ENCODE data around the gene CCNJL. TPM values are rescaled to one million over a fixed set of nuclear protein-coding genes. Genes with fewer than 3 reads are reported as not detected.

CCNJL gene
- total RNA-seq, 2 experiments from 2014 or later = not detected

DNA sequence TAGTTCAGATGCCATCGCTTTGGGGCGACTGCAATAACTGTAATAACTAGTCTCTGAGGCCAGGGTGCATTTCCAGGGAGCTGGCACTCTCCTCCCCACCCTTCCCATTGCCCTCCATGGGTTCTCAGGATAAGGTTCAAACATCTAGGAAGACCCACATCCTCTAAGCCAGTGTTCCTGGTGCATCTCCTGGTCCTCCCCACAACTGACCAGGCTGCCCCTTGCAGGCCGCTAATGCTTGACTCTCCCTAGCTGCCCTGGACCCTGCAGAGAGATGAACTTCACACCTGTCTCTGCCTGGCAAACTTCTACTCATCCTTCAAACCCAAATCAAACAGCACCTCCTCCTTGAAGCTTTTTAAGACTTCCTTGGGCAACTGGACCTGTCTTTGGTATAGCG, 15.9 kb downstream of the CCNJL start:
- POLR2A ChIA-PET = no interaction called here
- Histone ChIP-seq H3K36me3 (ENCODE audit: insufficient read depth, low read length) (no peaks in the 10 kb centered on the region), H3K4me3 (ENCODE audit: low read depth, low read length, poor library complexity, severe bottlenecking) (no peak overlapping the region), H3K4me1 (ENCODE audit: insufficient read depth, low read length, poor library complexity, severe bottlenecking) (no peaks in the 10 kb centered on the region), H3K4me2 (ENCODE audit: low read length) (no peak overlapping the region), H3K27ac (ENCODE audit: low read depth, low read length, poor library complexity, severe bottlenecking) (no peak overlapping the region), H2AFZ (ENCODE audit: low read length) (no peak overlapping the region), H4K20me1 (ENCODE audit: insufficient read depth, low read length) (no peaks in the 10 kb centered on the region), H3K9me3 (ENCODE audit: low read length) (no peaks in the 10 kb centered on the region), H3K9me2 (ENCODE audit: insufficient read depth, low read length) (no peaks in the 10 kb centered on the region), H3K79me2 (ENCODE audit: insufficient read depth, low read depth, low read length) (no peaks in the 10 kb centered on the region)
- CTCF ChIA-PET (ENCODE audit: unreplicated experiment) = no interaction called here
- intact Hi-C loops (cut with micrococcal nuclease; ENCODE audit: unreplicated experiment) = no loop called here
- DNase-seq (ENCODE audit: low spot score) = no peak
- no TSS peak for BruUV-seq (replicated peaks)
- TF ChIP-seq EZH2phosphoT487 (IDR thresholded peaks at IDR 0.05; ENCODE audit: borderline replicate concordance, low read depth, low read length) = no peak
- no peak for TF ChIP-seq CTCF (conservative IDR thresholded peaks at IDR 0.05; ENCODE audit: low read length)

- Histone ChIP-seq H3K4me2 (ENCODE audit: low read length) (no peak overlapping the region), H3K79me2 (ENCODE audit: insufficient read depth, low read depth, low read length) (no peaks in the 10 kb centered on the region), H3K4me1 (ENCODE audit: insufficient read depth, low read length, poor library complexity, severe bottlenecking) (no peaks in the 10 kb centered on the region), H3K9me2 (ENCODE audit: insufficient read depth, low read length) (no peaks in the 10 kb centered on the region), H2AFZ (ENCODE audit: low read length) (no peak overlapping the region), H4K20me1 (ENCODE audit: insufficient read depth, low read length) (no peaks in the 10 kb centered on the region), H3K9me3 (ENCODE audit: low read length) (no peaks in the 10 kb centered on the region), H3K27ac (ENCODE audit: low read depth, low read length, poor library complexity, severe bottlenecking) (no peak overlapping the region), H3K4me3 (ENCODE audit: low read depth, low read length, poor library complexity, severe bottlenecking) (no peak overlapping the region), H3K36me3 (ENCODE audit: insufficient read depth, low read length) (no peaks in the 10 kb centered on the region)
- TF ChIP-seq EZH2phosphoT487 (IDR thresholded peaks at IDR 0.05; ENCODE audit: borderline replicate concordance, low read depth, low read length) (no peak), CTCF (conservative IDR thresholded peaks at IDR 0.05; ENCODE audit: low read length) (no peak)
- intact Hi-C loops (cut with micrococcal nuclease; ENCODE audit: unreplicated experiment) = no loop called here
- ChIA-PET POLR2A (no interaction called here), CTCF (ENCODE audit: unreplicated experiment) (no interaction called here)
- BruUV-seq (replicated peaks) = no TSS peak
- no peak for DNase-seq (ENCODE audit: low spot score)
Measured at GRCh38 chr5:160293901-160294561, 18.3 kb downstream of the CCNJL start.

DNA sequence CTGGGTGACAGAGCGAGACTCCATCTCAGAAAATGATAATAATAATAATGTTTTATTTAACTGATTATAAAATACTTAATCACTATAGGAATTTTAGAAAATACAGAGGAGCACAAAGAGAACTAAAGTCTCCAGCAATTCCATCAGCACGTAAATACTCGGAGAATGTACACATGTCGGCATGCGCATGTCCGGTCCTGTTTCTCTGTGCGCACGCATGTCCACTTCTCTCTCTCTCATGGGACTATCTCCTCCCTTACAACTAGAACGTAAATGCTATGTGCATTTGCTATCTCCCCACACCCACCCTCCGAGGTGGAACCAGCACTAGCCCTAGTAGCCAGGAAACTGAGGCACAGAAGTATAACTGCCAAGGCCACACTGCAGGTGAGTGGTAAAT, 19.0 kb downstream of the CCNJL start:
- CTCF ChIA-PET (ENCODE audit: unreplicated experiment) = no interaction called here
- H2AFZ ChIP-seq (ENCODE audit: low read length) = no peak overlapping the region
- H3K79me2 ChIP-seq (ENCODE audit: insufficient read depth, low read depth, low read length) = no peaks in the 10 kb centered on the region
- H3K4me3 ChIP-seq (ENCODE audit: low read depth, low read length, poor library complexity, severe bottlenecking) = no peak overlapping the region
- H3K9me3 ChIP-seq (ENCODE audit: low read length) = no peaks in the 10 kb centered on the region
- DNase-seq (ENCODE audit: low spot score) = no peak
- H3K9me2 ChIP-seq (ENCODE audit: insufficient read depth, low read length) = no peaks in the 10 kb centered on the region
- H3K36me3 ChIP-seq (ENCODE audit: insufficient read depth, low read length) = no peaks in the 10 kb centered on the region
- intact Hi-C loops (cut with micrococcal nuclease; ENCODE audit: unreplicated experiment) = no loop called here
- H3K4me2 ChIP-seq (ENCODE audit: low read length) = no peak overlapping the region
- H3K27ac ChIP-seq (ENCODE audit: low read depth, low read length, poor library complexity, severe bottlenecking) = no peak overlapping the region
- no peaks in the 10 kb centered on the region for H3K4me1 ChIP-seq (ENCODE audit: insufficient read depth, low read length, poor library complexity, severe bottlenecking)
- no TSS peak for BruUV-seq (replicated peaks)
- no peaks in the 10 kb centered on the region for H4K20me1 ChIP-seq (ENCODE audit: insufficient read depth, low read length)
- TF ChIP-seq EZH2phosphoT487 (IDR thresholded peaks at IDR 0.05; ENCODE audit: borderline replicate concordance, low read depth, low read length) (no peak), CTCF (conservative IDR thresholded peaks at IDR 0.05; ENCODE audit: low read length) (no peak)
- POLR2A ChIA-PET = no interaction called here

All from OCI-LY7 (cell line).